Pancreas (tissue), 10 donors: Measurements from ENCODE around the gene GLT8D1. TPM values are rescaled to one million over a fixed set of nuclear protein-coding genes. Genes with fewer than 3 reads are reported as not detected.

Source experiments
- ATAC-seq, 4 donors: fragments of 200-7000 bp; cut with Tn5 transposase; one replicate each; pipeline versions ENCODE4 v1.8.0 to v1.9.1; 2020; ENCODE audit warnings: mild to moderate bottlenecking in 4 of 4, moderate library complexity in 4 of 4
- DNase-seq, 6 donors: peaks; one replicate each; pipeline ENCODE4 v3.0.0-alpha.2; 2020
- FAIRE-seq: peaks from 2 replicates; lab custom pipeline; 2012; peaks lifted over from hg19 to GRCh38; lab: Jason Lieb, UNC
- H3K27ac ChIP-seq, 4 donors: fragments of 200-600 bp; sonication (generic); 1 replicate in 3 of 4; 2 replicates in 1 of 4; pipeline versions ENCODE4 v1.5.0 to v1.8.0; 2020
- H3K27me3 ChIP-seq, 4 donors: fragments of 200-600 bp; one replicate each; pipeline ENCODE4 v1.8.0; 2021
- H3K36me3 ChIP-seq, 3 donors: fragments of 200-600 bp; sonication (generic) in 1 of 3; one replicate each; pipeline versions ENCODE4 v1.5.0 to v1.8.0; 2020 to 2021
- H3K4me1 ChIP-seq, 3 donors: fragments of 200-600 bp; one replicate each; pipeline ENCODE4 v1.8.0; 2021
- H3K4me3 ChIP-seq, 4 donors: fragments of 200-600 bp; sonication (generic) in 2 of 4; one replicate each; pipeline versions ENCODE4 v1.5.0 to v1.8.0; 2020 to 2021
- H3K9me3 ChIP-seq, 4 donors: fragments of 200-600 bp; one replicate each; pipeline ENCODE4 v1.8.0; 2021
- CTCF ChIP-seq, 4 donors: fragments of 200-600 bp; sonication (generic) in 3 of 4; IDR thresholded peaks; one replicate each; pipeline versions ENCODE4 v1.5.0 to v1.8.0; 2021; ENCODE audit warnings: antibody characterized with exemption in 4 of 4
- WGBS, 2 donors: extraction: QIAGEN DNeasy Blood & Tissue Kit; methylation state at CpG; one replicate each; pipeline ENCODE4 v1.1.7; 2013; 5-methylcytosine and 5-hydroxymethylcytosine counted together
- intact Hi-C, 3 donors: fragments of 100-400 bp; cut with DNase I; formaldehyde crosslinking; loops; one replicate each; pipeline versions ENCODE4 v1.11.1 to v1.14.2; 2022
- polyA plus RNA-seq, 2 donors: library from polyadenylated mRNA; stranded (reverse); fragments of 200-250 nt; gene quantifications; one replicate each; pipeline ENCODE4 v1.2.3, GENCODE V29; 2013
- total RNA-seq, 6 donors: library from RNA; stranded (reverse); fragmentation: NEBNext Ultra II Directional in 4 of 6; extraction: Animal tissue kit (Norgen Biotek cat#: 25700) in 4 of 6; gene quantifications; one replicate each; pipeline versions ENCODE4 v1.2.1 to v1.2.4, GENCODE V29; 2021 to 2023
- donor health status: healthy with polysubstance abuse.
- donor health status: DM: no; HTN: no; CAD: no; lungs with moderate emphysema.
- donor health status: DM: no; HTN: no; CAD: no.
- donor health status: control.
- donor health status: control.
- donor health status: Bipolar disorder and iron deficiency.
- donor health status: DM: yes; HTN: yes; CAD: no.
- donor health status: DM: no; HTN: no; CAD: no.
- donor health status: DM: no; HTN: no; CAD: no.
- donor health status: DM: yes; HTN: yes; CAD: no.

Gene GLT8D1
- total and polyA plus RNA-seq, 8 donors, result 19.0 to 40.7 (median 23.1) TPM

GRCh38 chr3:52689151-52689550, 16.4 kb downstream of the GLT8D1 start:
- intact Hi-C loops, result no loop called here
- Histone ChIP-seq H3K9me3 (no peaks in the 10 kb centered on the region), H3K27ac (no peak overlapping the region), H3K4me1 (peaks cover 22 to 28% (median 24%) of the 10 kb centered on the region in 3 donors), H3K36me3 (peaks cover 9 to 55% (median 55%) of the 10 kb centered on the region in 3 donors), H3K4me3 (no peak overlapping the region), H3K27me3 (no peaks in the 10 kb centered on the region)
- WGBS, 2 donors, result 46 to 52% methylated on average over 3 of the region's 3 CpGs
- ATAC-seq (no peak), DNase-seq (no peak), FAIRE-seq (no peak)
- no peak for TF ChIP-seq CTCF (IDR thresholded peaks at IDR 0.05)

GRCh38 chr3:52688266-52688665, 17.3 kb downstream of the GLT8D1 start:
- Histone ChIP-seq H3K27ac (no peak overlapping the region), H3K9me3 (no peaks in the 10 kb centered on the region), H3K4me3 (peak overlapping the region in 1 of 4 donors; percentile 88), H3K27me3 (no peaks in the 10 kb centered on the region), H3K4me1 (peaks cover 25 to 33% (median 28%) of the 10 kb centered on the region in 3 donors), H3K36me3 (peaks cover 9 to 48% (median 47%) of the 10 kb centered on the region in 3 donors)
- no peak for DNase-seq
- intact Hi-C loops, result no loop called here
- WGBS, 2 donors, result 17 to 25% methylated on average over 6 of the region's 6 CpGs
- FAIRE-seq, result no peak
- no peak for ATAC-seq
- no peak for TF ChIP-seq CTCF (IDR thresholded peaks at IDR 0.05)

- DNase-seq, result peak; percentile 92 to 98 (median 94)
- intact Hi-C loops, result no loop called here
- TF ChIP-seq CTCF (IDR thresholded peaks at IDR 0.05), result no peak
- Histone ChIP-seq H3K27me3 (no peaks in the 10 kb centered on the region), H3K9me3 (no peaks in the 10 kb centered on the region), H3K4me1 (peaks cover 28 to 47% (median 32%) of the 10 kb centered on the region in 3 donors), H3K36me3 (peaks cover 4 to 33% (median 32%) of the 10 kb centered on the region in 3 donors), H3K27ac (peak within 1 kb of the TSS; percentile 79 to 97 (median 92)), H3K4me3 (peak within 1 kb of the TSS; percentile 42 to 88 (median 76))
- no peak for FAIRE-seq
- WGBS, 2 donors, result 0 to 1% methylated on average over 77 to 82 of the region's 82 CpGs
- peak; percentile 90 to 96 (median 92) for ATAC-seq
These were observed 19.6 kb downstream of the GLT8D1 start, which contains the start of the genes GNL3 and PBRM1 for GRCh38 chr3:52685709-52686691. Gene GNL3, plus strand, starts transcription at chr3:52686032. Its CDS starts 61 bp downstream, at chr3:52686093. Gene PBRM1, minus strand, starts transcription at chr3:52685913.

GRCh38 chr3:52685285-52685708, 20.3 kb downstream of the GLT8D1 start:
- peak overlapping the region; percentile 79 to 97 (median 92) for H3K27ac ChIP-seq
- ATAC-seq (peak; percentile 81 to 88 (median 84)), DNase-seq (peak; percentile 80 to 91 (median 84)), FAIRE-seq (no peak)
- H3K4me3 ChIP-seq, result peak overlapping the region; percentile 42 to 88 (median 76)
- intact Hi-C loops, result no loop called here
- H3K9me3 ChIP-seq, result no peaks in the 10 kb centered on the region
- 0% methylated on average over 30 to 41 of the region's 41 CpGs for WGBS, 2 donors
- H3K4me1 ChIP-seq, result peaks cover 28 to 47% (median 32%) of the 10 kb centered on the region in 3 donors
- TF ChIP-seq CTCF (IDR thresholded peaks at IDR 0.05), result no peak
- no peaks in the 10 kb centered on the region for H3K27me3 ChIP-seq
- H3K36me3 ChIP-seq, result peaks cover 4 to 27% (median 26%) of the 10 kb centered on the region in 3 donors
